Right renal cortex interstitium (tissue), 3 donors: ENCODE results near the gene SLX9. TPM values are rescaled to one million over a fixed set of nuclear protein-coding genes. Genes with fewer than 3 reads are reported as not detected.

Experiments
- DNase-seq, 3 donors: peaks; one replicate each; pipeline ENCODE4 v3.0.0-alpha.2; 2013; ENCODE audit warnings: low read depth in 3 of 3, low spot score in 2 of 3
- polyA plus RNA-seq, 3 donors: library from polyadenylated mRNA; unstranded; fragments of 120-200 nt; gene quantifications; one replicate each; pipeline ENCODE4 v1.2.1, GENCODE V29; 2013; ENCODE audit not compliant: insufficient read length in 3 of 3

Gene SLX9
- polyA plus RNA-seq, 3 donors = 13.4 to 14.3 (median 14.1) TPM

GRCh38 chr21:44957047-44957831 lies 17.4 kb downstream of the SLX9 start:
- no peak for DNase-seq

- no peak for DNase-seq
Observed at GRCh38 chr21:44957901-44958451, 18.1 kb downstream of the SLX9 start.

- peak in 2 of 3 donors; percentile 39 to 57 for DNase-seq
Observed at GRCh38 chr21:44958471-44959191, 18.8 kb downstream of the SLX9 start.

- no peak for DNase-seq
Observed at GRCh38 chr21:44959376-44960091, 19.7 kb downstream of the SLX9 start.

- DNase-seq = no peak
Observed at GRCh38 chr21:44960141-44961092, 20.6 kb downstream of the SLX9 start.

GRCh38 chr21:44962403-44962966 lies 22.7 kb downstream of the SLX9 start:
- DNase-seq = no peak

- no peak for DNase-seq
Observed at GRCh38 chr21:44964381-44964780, 24.6 kb downstream of the SLX9 start.

GRCh38 chr21:44965251-44966022 lies 25.6 kb downstream of the SLX9 start:
- no peak for DNase-seq

GRCh38 chr21:44966135-44967081 lies 26.6 kb downstream of the SLX9 start:
- DNase-seq = no peak

GRCh38 chr21:44967082-44968047 lies 27.5 kb downstream of the SLX9 start:
- DNase-seq = no peak

- DNase-seq = no peak
Observed at GRCh38 chr21:44969066-44969670, 29.3 kb downstream of the SLX9 start.

- DNase-seq = no peak
Observed at GRCh38 chr21:44969931-44970755, 30.3 kb downstream of the SLX9 start.

- no peak for DNase-seq
Observed at GRCh38 chr21:44970766-44971671, 31.2 kb downstream of the SLX9 start.

- DNase-seq = no peak
Observed at GRCh38 chr21:44971672-44971995, 31.8 kb downstream of the SLX9 start.
